Globus pallidus (tissue), 1 donor: ENCODE results near the gene SCG5.
"Not testable (repeated sequence)": the region's sequence is repeated elsewhere in the genome, so short reads cannot be mapped to it uniquely, and the experiment has no call there.

Source experiments
- DNase-seq: peaks from one replicate; pipeline ENCODE4 v3.0.0-alpha.2; 2015; ENCODE audit warnings: low spot score

SCG5 gene, protein sequence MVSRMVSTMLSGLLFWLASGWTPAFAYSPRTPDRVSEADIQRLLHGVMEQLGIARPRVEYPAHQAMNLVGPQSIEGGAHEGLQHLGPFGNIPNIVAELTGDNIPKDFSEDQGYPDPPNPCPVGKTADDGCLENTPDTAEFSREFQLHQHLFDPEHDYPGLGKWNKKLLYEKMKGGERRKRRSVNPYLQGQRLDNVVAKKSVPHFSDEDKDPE

DNA sequence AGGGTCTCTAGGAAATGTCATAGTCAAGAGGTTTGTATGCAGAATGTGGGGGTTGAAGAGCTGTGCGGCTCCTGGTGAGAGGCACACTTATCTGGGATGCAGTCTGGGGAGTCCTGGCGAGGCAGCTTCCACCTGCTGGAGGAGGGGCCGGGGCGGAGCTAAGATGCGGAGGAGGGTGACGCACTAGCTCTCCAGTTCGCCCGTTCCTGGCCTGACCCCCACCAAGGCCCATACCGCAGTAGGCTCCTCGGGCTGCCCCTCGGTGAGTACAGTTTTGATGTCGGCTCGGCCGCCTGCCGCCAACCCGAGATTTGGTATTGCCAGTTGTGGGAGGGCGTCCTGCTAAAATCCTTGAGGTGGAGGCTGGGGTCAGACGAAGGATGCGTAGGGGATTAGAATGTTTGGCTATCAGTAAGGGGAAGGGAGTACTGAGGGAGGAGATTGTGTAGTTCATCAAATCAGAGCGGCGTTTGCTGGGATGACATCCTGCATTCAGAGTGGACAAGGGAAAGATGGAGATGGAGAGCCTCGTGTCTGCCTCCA is at the start of gene SCG5:
Gene SCG5, plus strand, starts transcription at position 194 of the 543 bp plus-strand sequence. CDS start 1,883 bp downstream, outside the sequence.
- peak; percentile 69 for DNase-seq

DNA sequence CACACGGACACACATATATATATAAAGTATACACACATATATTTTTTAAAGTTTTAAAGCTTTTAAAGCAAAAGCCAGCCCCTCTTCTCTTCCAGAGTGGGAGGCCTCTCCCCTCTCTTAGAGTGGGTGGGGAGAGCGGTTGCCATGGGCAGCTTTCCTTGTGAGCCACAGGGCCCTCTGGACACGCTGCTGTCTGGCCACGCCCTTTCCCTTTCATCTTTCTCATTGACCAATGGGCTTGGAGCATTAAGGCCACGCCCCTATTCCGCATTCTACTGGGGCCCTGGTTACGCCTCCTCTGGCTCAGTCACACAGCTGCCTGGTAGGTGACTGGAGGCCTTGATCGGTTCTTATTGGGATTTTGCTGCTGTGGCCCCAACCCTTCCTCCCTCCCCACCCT is 48.4 kb upstream of the SCG5 start, which contains the start of gene GOLGA8N:
Gene GOLGA8N, plus strand, starts transcription at position 306 of the 400 bp plus-strand sequence.
- not testable (repeated sequence) for DNase-seq

DNA sequence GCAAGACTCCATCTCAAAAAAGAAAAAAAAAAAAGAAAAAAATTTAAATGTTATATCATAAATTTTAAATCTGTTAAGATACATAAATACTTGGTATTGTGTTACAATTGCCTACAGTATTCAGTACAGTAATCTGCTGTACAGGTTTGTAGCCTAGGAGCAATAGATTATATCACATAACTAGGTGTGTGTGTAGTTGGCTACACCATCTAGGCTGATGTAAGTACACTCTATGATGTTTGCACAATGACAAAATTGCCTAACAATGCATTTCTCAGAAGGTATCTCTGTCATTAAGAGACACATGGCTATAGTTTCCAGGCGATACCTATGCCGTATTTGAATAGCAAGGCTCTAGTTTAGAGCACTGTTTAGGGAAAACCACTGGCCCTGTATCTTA is 32.0 kb upstream of the SCG5 start:
- DNase-seq = not testable (repeated sequence)

DNA sequence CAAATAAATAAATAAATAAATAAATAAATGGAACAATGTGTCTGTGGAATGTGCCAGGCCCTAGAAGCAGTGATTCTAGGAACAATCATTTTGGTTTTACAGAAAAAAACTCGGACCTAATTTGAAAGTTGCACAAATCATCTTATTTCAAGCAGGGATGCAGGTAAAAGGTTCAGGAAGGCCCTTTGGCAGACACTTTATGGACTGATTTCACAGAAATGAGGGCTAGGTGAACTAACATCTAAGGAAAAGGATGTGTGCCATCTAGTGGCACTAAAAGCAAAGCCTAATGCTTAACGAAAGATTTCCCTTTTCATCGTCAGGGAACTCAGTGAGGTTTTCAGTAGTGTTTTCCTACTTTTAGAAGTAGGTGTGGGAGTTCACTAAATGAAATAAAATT is 30.8 kb upstream of the SCG5 start:
- peak; percentile 20 for DNase-seq

DNA sequence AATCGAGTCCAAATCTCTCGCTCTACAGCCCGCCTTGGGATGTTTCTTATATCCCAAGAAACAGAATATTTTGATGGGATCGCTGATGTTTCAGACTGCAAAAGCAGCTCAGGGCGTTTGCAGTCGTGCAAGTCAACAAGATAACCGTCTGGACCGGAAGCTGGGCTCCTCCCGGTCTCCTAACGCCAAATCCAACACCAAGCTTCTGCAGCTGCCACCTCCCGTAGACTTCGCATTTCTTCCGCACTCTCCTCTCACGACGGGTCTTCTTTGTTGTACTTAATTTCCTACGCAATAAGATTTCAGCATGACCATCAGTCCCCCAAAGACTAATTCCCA is 26.8 kb upstream of the SCG5 start:
- not testable (repeated sequence) for DNase-seq

DNA sequence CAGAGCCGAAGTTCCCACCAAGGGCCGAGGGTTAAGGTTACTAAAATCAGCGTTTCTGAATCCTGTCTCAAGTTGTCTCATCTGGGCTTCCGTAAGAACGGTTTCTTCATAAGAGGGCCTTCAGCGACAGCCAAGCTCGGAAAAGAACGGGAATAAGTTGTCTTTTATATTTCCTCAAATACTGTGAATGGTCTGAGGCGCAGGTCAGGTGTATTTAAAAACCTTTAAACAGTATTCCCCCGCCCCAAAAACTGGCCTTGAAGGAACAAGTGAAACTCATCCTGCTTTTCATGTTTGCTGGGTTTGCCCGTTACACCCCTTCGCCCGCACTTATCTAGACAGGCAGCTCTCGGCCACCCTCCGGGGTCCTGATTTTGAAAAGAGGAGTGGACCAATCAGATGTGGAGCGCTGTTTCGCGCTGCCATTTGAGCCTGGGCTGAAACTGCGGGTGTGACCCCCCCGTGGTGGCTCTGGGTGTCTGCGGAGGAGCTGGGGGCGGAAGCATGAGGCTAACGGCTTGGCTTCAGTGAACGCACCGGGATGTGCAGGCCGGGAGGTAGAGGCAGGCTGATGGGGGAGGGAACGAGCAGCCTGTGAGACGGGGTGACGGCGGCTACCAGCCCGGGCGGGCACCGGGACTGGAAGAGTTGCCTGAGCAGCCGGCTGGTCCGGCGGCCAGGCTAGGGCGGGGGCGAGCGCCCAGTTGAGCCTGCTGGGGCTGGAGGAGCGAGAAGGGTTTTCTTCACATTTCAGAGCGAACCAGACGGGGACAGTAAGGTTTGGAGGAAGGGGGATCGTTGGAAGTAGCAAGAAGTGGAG is 26.2 kb upstream of the SCG5 start, which contains the start of gene ARHGAP11A:
Gene ARHGAP11A, plus strand, starts transcription at position 454 of the 820 bp plus-strand sequence. CDS start 708 bp downstream, outside the sequence.
- peak; percentile 91 for DNase-seq

DNA sequence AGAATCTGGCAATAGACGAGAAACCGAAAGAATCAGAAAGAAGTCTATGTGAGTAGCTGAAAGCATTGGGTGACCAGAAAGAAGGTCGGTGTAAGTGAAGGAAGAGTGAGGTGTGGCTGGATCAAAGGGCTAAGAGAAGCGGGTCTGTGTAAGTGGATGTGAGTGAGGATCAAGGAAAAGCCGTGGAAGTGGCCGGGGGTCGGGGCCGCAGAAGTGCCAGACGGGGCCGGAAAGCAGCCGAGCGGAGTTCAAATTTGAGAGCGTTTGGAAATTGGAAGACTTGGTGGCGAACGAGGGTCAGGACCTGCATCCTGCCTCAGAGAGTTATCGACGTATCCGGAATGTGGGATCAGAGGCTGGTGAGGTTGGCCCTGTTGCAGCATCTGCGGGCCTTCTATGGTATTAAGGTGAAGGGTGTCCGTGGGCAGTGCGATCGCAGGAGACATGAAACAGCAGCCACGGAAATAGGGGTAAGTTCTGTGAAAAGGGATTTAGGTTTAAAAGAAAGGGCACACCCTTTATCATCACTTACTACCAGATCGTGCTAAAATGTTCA is 25.6 kb upstream of the SCG5 start:
- DNase-seq = not testable (repeated sequence)

DNA sequence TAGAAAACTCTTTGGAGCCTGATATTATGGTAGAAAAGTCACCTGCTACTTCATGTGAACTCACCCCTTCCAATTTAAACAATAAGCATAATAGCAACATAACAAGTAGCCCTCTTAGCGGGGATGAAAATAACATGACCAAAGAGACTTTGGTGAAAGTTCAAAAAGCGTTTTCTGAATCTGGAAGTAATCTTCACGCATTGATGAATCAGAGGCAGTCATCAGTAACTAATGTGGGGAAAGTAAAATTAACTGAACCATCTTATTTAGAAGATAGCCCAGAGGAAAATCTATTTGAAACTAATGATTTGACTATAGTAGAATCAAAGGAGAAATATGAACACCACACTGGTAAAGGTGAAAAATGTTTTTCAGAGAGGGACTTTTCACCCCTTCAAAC is 5.1 kb upstream of the SCG5 start:
- DNase-seq = no peak

DNA sequence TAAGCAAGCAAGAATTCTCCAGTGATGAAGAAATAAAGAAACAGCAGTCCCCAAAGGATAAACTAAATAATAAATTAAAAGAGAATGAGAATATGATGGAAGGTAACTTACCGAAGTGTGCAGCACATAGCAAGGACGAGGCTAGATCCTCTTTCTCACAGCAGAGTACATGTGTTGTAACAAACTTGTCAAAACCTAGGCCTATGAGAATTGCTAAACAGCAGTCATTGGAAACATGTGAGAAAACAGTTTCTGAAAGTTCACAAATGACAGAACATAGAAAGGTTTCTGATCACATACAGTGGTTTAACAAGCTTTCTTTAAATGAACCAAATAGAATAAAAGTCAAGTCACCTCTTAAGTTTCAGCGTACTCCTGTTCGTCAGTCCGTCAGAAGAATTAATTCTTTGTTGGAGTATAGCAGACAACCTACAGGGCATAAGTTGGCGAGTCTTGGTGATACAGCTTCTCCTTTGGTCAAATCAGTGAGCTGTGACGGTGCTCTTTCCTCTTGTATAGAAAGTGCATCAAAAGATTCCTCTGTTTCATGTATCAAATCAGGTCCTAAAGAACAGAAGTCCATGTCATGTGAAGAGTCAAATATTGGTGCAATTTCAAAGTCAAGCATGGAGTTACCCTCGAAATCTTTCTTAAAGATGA is 4.5 kb upstream of the SCG5 start:
- no peak for DNase-seq

DNA sequence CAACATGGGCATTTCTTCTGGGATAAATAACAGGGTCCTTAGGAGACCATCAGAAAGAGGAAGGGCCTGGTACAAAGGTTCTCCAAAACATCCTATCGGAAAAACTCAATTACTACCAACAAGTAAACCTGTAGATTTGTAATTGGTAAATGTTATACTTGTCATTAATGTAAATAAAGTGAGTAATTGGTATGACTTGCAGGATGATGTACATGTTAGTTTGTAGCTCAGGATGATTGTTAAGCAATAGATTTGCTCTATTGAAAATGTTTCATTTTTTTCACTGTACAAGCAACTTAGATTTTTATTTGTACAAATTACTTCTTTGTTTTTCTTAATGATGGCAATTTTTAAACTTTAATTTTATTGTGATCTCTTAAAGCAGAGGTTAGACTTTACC is 3.8 kb upstream of the SCG5 start:
- no peak for DNase-seq

DNA sequence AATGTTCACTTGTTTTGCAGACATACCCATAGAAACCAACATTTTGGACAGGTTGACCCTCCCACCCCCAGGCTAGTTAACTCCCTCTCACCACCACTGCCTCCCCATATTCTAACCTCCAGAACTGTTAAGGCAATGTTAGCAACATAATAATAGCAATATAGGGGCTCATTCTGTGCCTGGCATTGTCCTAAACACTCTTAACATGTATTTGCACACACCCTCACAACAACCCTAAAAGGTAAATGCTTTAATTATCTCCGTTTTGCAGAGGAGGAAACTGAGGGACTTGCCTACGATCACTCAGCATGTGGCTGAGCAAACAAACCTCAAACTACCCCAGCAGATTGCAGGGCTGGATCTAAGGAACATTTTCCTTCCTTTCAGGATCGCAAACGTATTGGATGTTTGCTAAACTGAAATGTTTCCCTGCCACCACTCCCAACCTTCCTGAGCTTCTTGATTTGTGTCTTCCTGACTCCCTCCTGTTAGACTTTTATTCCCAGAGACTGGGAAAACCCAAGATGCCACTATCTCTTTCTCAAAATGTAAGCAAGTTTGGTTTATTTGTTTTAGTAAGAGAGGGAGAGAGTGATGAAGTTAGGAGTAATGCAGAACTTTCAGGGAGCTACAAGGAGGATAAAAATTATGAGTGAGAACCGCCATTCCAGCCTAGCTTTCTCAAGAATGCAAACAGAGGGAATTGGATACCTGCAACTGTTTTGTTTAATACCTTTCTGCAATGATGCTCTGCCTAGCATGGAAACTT is 1.3 kb downstream of the SCG5 start:
- DNase-seq = no peak

DNA sequence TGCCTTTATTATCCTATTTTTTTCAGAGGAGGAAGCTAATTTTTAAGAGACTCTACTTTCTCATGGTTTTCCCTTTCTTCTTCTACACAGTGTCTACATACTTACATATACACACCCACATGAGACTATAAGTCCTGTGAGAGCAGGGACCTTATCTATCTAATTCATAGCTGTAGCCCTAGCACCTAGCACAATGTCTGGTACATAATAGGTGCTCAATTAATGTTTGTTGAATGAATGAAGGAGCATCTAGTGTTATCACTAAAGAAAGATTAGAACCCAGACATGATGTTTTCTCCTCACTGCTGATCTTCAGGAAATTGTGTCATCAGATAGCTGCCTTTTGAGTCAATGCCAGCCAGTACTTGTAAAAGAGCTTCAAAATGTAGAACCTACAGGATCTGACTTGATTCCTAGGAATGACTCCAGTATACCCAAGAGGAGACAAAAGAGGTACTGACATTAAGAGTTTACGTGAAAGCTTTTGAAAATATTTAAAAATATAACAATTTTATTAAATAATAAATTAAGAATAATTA is 2.5 kb downstream of the SCG5 start:
- DNase-seq = no peak

DNA sequence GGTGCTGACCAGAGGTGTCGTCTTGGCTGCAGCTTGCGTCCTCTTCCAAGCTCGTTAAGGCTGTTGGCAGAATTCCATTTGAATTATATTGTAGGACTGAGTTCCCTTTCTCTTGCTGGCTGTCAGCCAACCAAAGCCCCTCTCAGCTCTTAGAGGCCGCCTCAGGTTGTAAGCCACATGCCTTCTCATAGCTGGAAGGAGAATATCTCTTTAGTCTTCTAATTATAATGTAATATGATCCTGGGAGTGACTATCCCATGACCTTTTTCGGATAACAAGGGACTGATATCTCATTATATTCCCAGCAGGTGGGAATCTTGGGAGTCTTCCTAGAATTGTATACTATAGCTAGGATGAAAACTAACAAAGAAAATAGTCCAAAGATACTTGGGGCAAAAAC is 4.8 kb downstream of the SCG5 start:
- no peak for DNase-seq

DNA sequence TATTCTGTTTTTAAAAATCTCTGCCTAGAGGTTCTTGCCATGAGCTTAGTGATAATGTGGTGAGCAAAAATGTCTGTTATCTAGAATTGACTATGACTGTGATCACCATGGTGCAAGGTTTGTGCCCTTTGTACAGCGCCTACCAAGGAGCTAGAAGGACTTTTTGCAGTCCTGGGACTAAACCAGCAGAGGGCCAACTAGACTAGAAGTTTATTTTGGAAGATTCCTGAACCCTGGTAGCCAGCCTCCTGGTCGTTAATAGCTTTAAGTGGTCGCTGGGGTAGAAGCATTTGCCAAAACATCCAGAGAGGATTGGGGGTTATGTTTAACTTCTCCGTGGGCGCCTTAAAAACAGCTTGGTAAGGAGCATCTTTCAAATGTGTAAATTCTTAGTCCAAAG is 7.8 kb downstream of the SCG5 start:
- no peak for DNase-seq

DNA sequence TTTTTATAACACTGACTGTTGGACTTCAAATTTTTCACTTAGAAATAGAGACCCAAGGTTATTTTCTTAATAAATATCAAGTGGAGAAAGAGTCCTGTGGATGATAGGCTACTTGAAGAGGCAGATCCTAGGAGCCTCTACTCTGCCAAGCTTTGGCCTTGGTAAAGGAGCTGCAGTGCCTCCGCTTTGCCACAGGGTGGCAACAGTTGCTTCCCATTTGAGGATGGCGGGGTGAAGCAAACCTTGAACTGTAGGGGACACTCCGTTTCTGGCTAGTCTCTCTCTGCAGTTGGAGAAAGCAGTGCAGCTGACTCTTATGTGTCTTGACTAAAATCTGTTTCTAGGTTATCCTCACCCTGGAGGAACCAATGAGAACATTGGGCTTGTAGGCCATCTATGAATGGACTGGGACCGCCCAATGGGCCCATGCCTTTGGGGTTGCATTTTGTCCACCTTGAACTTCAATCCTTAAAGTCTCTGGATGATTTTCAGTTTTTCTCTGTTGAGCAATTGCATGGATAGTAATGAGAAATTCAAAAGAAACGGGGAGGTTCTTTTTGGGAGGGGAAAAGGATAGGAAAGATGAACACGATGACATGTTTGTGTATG is 9.8 kb downstream of the SCG5 start:
- DNase-seq = peak; percentile 66

DNA sequence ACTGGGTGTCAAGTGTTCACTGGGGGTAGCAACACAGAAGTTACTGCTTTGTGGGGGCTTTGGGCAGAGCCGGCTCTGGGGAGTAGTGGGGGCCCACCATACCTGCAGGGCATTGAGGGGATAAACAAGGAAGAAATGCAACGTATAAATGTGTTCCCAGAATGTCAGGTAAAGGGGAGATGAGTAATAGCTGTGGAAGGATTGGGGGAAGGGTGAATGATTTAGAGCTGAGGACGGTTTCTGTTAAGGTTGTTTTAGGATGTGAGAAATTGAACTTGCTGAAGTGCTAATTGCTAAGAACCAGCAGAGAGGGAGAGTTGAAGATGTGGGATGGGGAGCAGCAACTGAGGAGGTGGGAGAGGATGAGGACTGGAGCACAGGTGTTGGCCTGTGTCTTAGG is 10.7 kb downstream of the SCG5 start:
- no peak for DNase-seq

DNA sequence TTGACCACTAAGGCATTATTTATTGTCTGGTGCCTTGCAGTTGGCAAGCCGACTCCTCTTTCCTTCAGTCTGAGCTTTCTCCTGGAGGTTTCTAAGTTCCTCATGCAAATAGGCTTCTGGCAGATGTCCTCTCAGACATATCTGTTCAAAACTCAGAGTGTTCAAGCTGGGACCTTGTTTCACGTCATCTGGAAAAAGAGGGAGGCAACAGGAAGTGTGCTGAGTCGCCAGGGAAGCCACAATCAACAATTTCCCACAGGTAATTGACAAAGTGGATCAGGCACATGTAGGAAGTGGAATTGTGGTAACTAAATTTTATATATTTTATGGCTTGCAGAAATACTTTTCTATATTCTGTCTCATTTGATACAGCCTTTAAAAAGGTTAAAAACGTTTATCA is 14.6 kb downstream of the SCG5 start:
- DNase-seq = no peak

DNA sequence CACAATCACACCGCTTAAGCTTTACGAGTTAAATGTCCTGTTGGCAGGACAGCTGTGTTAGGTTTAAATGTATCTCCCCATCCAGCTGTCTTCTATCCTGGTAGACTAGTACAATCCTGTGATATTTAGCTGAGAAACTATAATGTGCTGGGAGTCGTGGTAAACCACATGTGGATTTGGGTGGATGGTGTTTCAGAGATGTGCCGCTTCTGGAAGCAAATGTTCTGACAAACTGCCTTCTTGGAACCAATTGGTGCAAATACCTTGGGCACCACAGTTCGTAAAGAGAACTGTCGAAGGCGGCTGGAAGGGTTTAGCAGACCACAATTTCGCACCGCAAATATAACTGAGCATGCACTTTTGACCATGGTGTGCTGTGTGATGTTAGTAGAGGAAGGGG is 15.0 kb downstream of the SCG5 start:
- DNase-seq = no peak

DNA sequence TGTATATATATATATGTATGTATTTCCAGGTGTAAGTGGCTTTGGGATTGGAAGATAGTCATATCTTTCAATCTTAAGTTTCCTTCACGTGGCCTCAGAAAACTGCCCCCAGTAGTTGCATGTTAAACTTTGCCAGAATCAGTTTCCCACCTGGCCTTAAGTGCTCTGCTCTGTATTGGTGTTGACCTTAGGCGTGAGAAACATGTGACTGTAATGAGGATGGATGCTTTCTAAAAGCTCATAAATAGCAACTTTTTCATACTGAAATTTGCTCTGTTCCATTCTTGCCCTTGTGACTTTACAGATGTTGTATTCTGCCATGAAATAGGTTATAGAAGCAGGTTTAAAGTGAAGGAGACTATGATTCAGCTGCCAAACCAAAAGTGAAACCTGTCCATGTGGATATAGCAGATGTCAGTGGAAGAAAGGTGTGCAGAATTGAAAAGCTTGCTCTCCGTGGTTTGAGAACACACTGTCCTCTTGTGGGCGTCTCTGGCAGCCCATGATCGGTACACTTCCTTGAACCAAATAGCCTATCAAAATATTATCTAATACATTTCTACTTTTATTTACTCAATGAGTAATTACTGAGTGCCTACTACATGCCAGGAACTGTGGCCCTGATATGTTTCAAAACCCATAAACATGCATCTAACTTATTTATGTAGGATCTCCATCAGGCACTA is 15.8 kb downstream of the SCG5 start:
- no peak for DNase-seq

DNA sequence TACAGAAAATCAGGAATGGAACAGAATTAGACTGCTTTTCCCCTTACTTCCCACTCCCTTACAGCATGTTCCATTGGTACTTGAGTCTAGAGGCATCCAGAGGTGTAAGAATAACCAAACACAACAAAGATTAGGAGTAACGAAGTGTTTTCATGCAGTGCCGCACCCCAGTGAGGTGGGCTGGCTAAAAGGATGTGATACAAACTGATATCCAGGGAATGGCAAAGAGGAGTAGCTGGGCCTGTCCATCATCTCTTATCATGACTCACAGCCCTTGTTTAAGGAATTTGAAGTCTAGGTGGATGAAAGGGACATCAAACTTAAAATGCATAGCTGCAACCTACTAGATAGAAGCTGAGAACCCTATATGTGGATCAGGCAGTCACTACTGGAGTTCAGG is 16.4 kb downstream of the SCG5 start:
- no peak for DNase-seq
